AG04450 (cell line): ENCODE measurements around the gene WIPF3. TPM values are rescaled to one million over a fixed set of nuclear protein-coding genes. Genes with fewer than 3 reads are reported as not detected.

Experiments used
- CTCF ChIA-PET: fragments of 300-600, 350-600 bp; formaldehyde crosslinking; extraction: SDS; loops from one replicate; lab custom pipeline; 2022; ENCODE audit warnings: antibody characterized with exemption, inconsistent platforms; lab: Charles Lee
- POLR2A ChIA-PET: fragments of 350-600 bp; formaldehyde crosslinking; extraction: SDS; loops from one replicate; lab custom pipeline; 2021; ENCODE audit warnings: antibody characterized with exemption, inconsistent platforms; lab: Yijun Ruan, JAX
- DNase-seq: peaks from one replicate; pipeline ENCODE4 v3.0.0-alpha.2; 2011; ENCODE audit warnings: low read depth, low spot score
- H3K27ac ChIP-seq: one replicate; pipeline ENCODE4 v1.5.1; 2012; ENCODE audit warnings: low read depth, low read length, control low read depth
- H3K27me3 ChIP-seq: one replicate; pipeline ENCODE4 v1.6.0; 2012; ENCODE audit warnings: low read length; ENCODE audit not compliant: control insufficient read depth, insufficient read depth
- H3K4me3 ChIP-seq: 2 replicates; pipeline ENCODE4 v1.5.1; 2011; ENCODE audit warnings: mild to moderate bottlenecking, low read depth, low read length, control low read depth
- H3K9me3 ChIP-seq: 2 replicates; pipeline ENCODE4 v1.5.1; 2012; ENCODE audit warnings: low read length; ENCODE audit not compliant: control insufficient read depth, insufficient read depth
- polyA plus RNA-seq: library from polyadenylated mRNA; depleted of rRNA; stranded (reverse); fragments of >200 nt; gene quantifications from 2 replicates; pipeline ENCODE4 v1.2.3, GENCODE V29; 2011
- TF ChIP-seq, protein P1 (sequence below): IDR thresholded peaks from 2 replicates; pipeline ENCODE4 v1.5.1; 2011; ENCODE audit warnings: low read depth, low read length, control low read depth, inconsistent platforms

WIPF3 gene
- polyA plus RNA-seq, 1 experiment = not detected

DNA sequence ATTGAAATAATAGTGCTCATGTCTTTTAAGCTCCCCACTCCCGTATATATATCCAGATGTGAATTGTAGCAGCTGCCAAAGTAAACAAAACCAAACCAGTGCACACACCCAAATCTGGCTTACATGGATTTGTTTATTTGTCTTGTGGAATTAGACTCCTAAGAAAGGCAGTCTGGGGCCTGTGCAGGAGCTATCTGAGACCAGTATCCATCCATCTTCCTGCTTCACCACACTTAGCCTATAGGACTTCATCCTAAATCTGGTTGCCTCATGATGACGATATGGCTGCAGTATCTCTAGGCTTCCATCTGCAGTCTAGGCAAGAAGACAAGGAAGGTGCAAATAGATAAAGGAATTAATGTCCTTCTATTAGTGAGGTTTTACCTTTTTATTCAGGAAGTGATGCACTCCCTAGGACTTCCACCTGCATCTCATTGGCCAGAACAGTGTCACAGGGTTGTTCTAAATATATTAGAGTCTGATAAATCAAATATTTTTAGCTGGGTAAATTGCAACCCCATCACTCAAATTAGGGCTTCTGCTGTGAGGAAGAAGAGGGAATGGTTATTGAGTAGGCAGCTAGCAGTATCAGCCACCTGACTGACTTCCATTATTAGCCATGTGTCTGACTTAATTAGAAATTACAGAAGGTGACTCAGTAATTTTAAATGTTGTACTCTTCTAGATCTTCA is 6.0 kb downstream of the WIPF3 start:
- H3K9me3 ChIP-seq = no peaks in the 10 kb centered on the region
- POLR2A ChIA-PET = no interaction called here
- H3K27me3 ChIP-seq = peaks cover 20% of the 10 kb centered on the region
- no peak overlapping the region for H3K27ac ChIP-seq
- no peak overlapping the region for H3K4me3 ChIP-seq
- CTCF ChIA-PET = interaction anchor here (0.8 kb wide), 1 partner anchor 262 kb away, joined by 3 read pairs; no protein-coding TSS in a partner anchor
- DNase-seq = no peak
- TF ChIP-seq, protein P1, sequence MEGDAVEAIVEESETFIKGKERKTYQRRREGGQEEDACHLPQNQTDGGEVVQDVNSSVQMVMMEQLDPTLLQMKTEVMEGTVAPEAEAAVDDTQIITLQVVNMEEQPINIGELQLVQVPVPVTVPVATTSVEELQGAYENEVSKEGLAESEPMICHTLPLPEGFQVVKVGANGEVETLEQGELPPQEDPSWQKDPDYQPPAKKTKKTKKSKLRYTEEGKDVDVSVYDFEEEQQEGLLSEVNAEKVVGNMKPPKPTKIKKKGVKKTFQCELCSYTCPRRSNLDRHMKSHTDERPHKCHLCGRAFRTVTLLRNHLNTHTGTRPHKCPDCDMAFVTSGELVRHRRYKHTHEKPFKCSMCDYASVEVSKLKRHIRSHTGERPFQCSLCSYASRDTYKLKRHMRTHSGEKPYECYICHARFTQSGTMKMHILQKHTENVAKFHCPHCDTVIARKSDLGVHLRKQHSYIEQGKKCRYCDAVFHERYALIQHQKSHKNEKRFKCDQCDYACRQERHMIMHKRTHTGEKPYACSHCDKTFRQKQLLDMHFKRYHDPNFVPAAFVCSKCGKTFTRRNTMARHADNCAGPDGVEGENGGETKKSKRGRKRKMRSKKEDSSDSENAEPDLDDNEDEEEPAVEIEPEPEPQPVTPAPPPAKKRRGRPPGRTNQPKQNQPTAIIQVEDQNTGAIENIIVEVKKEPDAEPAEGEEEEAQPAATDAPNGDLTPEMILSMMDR = no peak

DNA sequence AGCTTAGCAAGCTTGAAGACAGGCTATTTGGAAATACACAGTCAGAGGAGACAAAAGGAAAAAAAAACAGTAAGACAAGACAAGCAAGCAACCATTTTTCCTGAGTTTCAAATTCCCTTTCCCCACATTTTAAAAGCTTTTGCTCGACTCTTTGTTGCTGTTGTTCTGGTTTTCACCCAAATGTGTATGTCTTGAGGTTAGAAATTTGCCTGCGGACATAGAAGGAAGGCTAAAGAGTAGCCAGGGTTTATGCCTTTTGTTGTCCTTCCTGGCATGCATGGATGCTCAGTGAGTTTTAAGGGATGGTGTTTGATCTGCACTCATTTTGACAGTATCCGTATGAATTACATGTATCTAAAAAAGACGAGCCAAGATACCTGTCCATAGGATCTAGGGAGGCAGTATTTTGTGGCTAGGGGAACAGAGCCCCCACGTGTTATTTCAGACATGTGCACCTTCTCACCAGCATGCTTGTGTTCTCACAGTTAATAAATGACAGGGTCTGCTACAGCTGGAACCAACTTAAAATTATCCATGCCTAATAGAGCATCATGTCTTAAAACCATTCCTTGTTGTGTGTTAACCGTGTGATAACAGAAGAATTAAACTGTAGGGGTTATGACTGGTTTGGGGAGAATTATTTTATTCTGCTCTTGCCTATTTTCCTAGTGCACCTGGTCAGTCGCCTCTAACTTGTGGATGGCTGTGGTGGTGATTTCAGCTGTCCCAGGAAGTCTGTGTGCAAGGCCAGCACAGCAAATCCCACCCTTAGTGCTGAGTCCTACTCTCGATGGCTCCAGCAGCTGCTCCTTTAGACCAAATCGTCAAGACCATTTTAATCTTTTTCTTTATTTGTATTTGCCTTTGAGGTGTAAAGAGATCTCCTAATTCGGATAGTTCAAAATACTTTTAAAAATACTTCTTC is 9.1 kb downstream of the WIPF3 start:
- H3K9me3 ChIP-seq = no peaks in the 10 kb centered on the region
- H3K4me3 ChIP-seq = no peak overlapping the region
- TF ChIP-seq, protein P1 = no peak
- ChIA-PET CTCF (no interaction called here), POLR2A (no interaction called here)
- DNase-seq = no peak
- no peaks in the 10 kb centered on the region for H3K27me3 ChIP-seq
- no peak overlapping the region for H3K27ac ChIP-seq

DNA sequence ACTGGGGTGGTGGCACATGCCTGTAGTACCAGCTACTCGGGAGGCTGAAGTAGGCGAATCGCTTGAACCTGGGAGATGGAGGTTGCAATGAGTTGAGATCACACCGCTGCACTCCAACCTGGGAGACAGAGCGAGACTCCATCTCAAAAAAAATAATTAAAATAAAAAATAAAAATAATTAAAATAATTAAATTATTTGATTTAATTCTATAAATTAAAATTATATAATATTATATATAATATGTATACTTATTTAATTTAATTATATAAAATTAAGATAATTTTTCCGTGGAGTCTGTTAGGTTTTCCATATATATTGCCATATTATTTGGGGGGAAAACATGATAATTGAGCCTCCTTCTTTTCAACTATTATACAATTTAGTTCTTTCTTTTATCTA is 12.0 kb downstream of the WIPF3 start:
- peaks cover 2% of the 10 kb centered on the region for H3K27me3 ChIP-seq
- no peak for DNase-seq
- ChIA-PET CTCF (no interaction called here), POLR2A (no interaction called here)
- H3K4me3 ChIP-seq = no peak overlapping the region
- TF ChIP-seq, protein P1 = no peak
- no peaks in the 10 kb centered on the region for H3K9me3 ChIP-seq
- H3K27ac ChIP-seq = no peak overlapping the region

DNA sequence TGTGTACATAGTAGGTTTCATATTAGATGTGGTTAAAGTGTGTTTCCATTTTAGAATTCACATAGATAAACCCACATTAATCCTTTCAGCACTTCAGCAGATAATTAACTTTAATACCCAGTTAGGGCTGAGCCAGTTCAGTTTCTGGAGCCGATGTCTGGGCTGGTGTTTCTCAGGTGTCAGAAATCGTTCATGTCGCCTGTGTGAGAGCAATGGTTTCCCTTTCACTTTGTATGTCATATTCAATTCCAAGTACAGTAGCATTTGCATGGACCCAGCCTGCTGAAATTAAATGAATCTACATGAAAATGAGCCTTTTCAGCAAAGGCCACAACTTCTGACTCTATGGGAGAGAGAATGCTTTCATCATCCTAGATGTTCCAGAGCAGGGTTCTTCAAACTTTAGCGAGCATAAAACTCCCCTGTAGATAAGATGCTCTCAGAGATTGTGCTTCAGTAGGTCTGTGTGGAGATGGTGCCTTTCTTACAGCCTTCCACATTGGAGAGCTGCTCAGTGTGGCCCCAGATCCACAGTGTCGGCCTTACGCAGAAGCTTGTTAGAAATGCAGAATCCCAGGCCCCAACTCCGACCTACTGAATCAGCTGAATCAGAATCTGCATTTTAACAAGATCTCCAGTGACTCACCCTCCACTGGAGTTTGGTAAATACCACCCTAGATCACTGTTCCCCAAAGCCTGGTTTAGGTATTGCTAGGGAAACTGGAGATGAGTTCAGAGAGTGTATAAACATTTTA is 19.6 kb downstream of the WIPF3 start:
- ChIA-PET CTCF (interaction anchor here (1.0 kb wide), 1 partner anchor 1308 kb away, joined by 5 read pairs; no protein-coding TSS in a partner anchor), POLR2A (no interaction called here)
- DNase-seq = no peak
- H3K4me3 ChIP-seq = no peak overlapping the region
- TF ChIP-seq, protein P1 = no peak
- peaks cover 2% of the 10 kb centered on the region for H3K27me3 ChIP-seq
- H3K27ac ChIP-seq = no peak overlapping the region
- no peaks in the 10 kb centered on the region for H3K9me3 ChIP-seq
